ENCODE measurements around the gene KASH5. TPM values are rescaled to one million over a fixed set of nuclear protein-coding genes. Genes with fewer than 3 reads are reported as not detected.

Gene KASH5
- total and polyA plus RNA-seq, 2 of the 8 experiments (the other 6 are each of a cell fraction or from before 2014, with no cell fraction given) = 0.05 to 0.19 TPM

- H4K20me1 ChIP-seq (replicated peaks in 1 of 2; ENCODE audit: control insufficient read depth in 1 of 2, insufficient read depth in 2 of 2, low read length in 2 of 2) = no peaks in the 10 kb centered on the region
- H3K9ac ChIP-seq (replicated peaks in 1 of 4; ENCODE audit: extremely low read depth in 1 of 4, low read depth in 3 of 4, low read length in 3 of 4) = no peak overlapping the region
- no peak overlapping the region for H3K23ac ChIP-seq (ENCODE audit: insufficient read length)
- TF ChIP-seq EZH2 (IDR thresholded peaks at IDR 0.05; ENCODE audit: low read depth, low read length, severe bottlenecking) (no peak), RBBP5 (IDR thresholded peaks at IDR 0.05; ENCODE audit: borderline replicate concordance, low read depth, low read length) (no peak), MAFK (IDR thresholded peaks at IDR 0.05; ENCODE audit: low read depth, low read length) (no peak), RAD21 (IDR thresholded peaks at IDR 0.05 in 1 of 2, conservative IDR thresholded peaks at IDR 0.05 in 1 of 2; ENCODE audit: low read depth in 2 of 2, low read length in 2 of 2) (no peak), NANOG (IDR thresholded peaks at IDR 0.05; ENCODE audit: insufficient read depth, low read depth, low read length, poor library complexity, severe bottlenecking) (no peak), JUND (IDR thresholded peaks at IDR 0.05; ENCODE audit: low read length) (no peak), CHD1 (IDR thresholded peaks at IDR 0.05; ENCODE audit: low read depth, low read length) (no peak), RFX5 (IDR thresholded peaks at IDR 0.05; ENCODE audit: borderline replicate concordance, low read depth, low read length) (no peak), SUZ12 (IDR thresholded peaks at IDR 0.05; ENCODE audit: low read length) (no peak)
- CTCF ChIA-PET (ENCODE audit: partially characterized antibody) = interaction anchor here (0.6 to 2.3 kb wide), 6 partner anchors 10 to 1024 kb away, joined by 3 to 4 read pairs (median 4); no protein-coding TSS in a partner anchor
- no peak for FAIRE-seq
- H3K14ac ChIP-seq (ENCODE audit: insufficient read length) = no peak overlapping the region
- H2BK5ac ChIP-seq (ENCODE audit: low read depth, low read length) = no peak overlapping the region
- no peak overlapping the region for H4K91ac ChIP-seq (replicated peaks; ENCODE audit: insufficient read length, low read length)
- H2BK15ac ChIP-seq (ENCODE audit: low read length) = no peak overlapping the region
- no peak overlapping the region for H3K4me3 ChIP-seq (ENCODE audit: extremely low read depth in 1 of 4, insufficient read depth in 2 of 4, low read depth in 3 of 4, low read length in 4 of 4)
- H3K56ac ChIP-seq (replicated peaks; ENCODE audit: insufficient read length, low read depth, low read length) = no peak overlapping the region
- H3K79me2 ChIP-seq (ENCODE audit: control insufficient read depth in 1 of 2, insufficient read depth in 2 of 2, low read length in 2 of 2) = no peaks in the 10 kb centered on the region
- H3K79me1 ChIP-seq (ENCODE audit: low read depth, low read length) = no peaks in the 10 kb centered on the region
- no peak overlapping the region for H4K5ac ChIP-seq (ENCODE audit: insufficient read length, low read depth, low read length)
- H3K36me3 ChIP-seq (ENCODE audit: control insufficient read depth in 2 of 4, insufficient read depth in 4 of 4, low read length in 3 of 4) = no peaks in the 10 kb centered on the region
- 91% methylated on average over 3 of the region's 3 CpGs; no CpG with 5 or more reads in 1 of the 2 experiments for WGBS, 2 experiments (ENCODE audit: extremely low coverage in 1 of 2, insufficient coverage in 1 of 2, insufficient read length in 1 of 2, insufficient replicate concordance in 2 of 2, low coverage in 1 of 2, low lambda C conversion rate in 2 of 2, missing lambda C conversion rate in 1 of 2)
- H3K27me3 ChIP-seq (replicated peaks in 1 of 4; ENCODE audit: control insufficient read depth in 3 of 4, extremely low read depth in 1 of 4, insufficient read depth in 3 of 4, low read length in 3 of 4) = no peaks in the 10 kb centered on the region
- no peak overlapping the region for H2AK5ac ChIP-seq (ENCODE audit: low read depth, low read length)
- no peak overlapping the region for H4K8ac ChIP-seq (ENCODE audit: extremely low read depth, insufficient read depth, low read length)
- no peaks in the 10 kb centered on the region for H3K23me2 ChIP-seq (ENCODE audit: low read depth, low read length)
- H3K18ac ChIP-seq (ENCODE audit: extremely low read depth, low read length) = no peak overlapping the region
- H3K27ac ChIP-seq (ENCODE audit: low read depth, low read length) = no peak overlapping the region
- H3K4ac ChIP-seq (replicated peaks; ENCODE audit: insufficient read length, low read depth, low read length) = no peak overlapping the region
- H2BK20ac ChIP-seq (ENCODE audit: low read length) = no peak overlapping the region
- H2AFZ ChIP-seq (ENCODE audit: low read length) = no peak overlapping the region
- H3K9me3 ChIP-seq (ENCODE audit: insufficient read depth in 2 of 2, low read depth in 1 of 2, low read length in 1 of 2) = peaks cover 0 to 7% of the 10 kb centered on the region in 2 experiments; a peak in 3 of 4 replicates
- DNase-seq (ENCODE audit: low read depth in 1 of 2, low spot score in 2 of 2) = no peak
- no peaks in the 10 kb centered on the region for H3K4me1 ChIP-seq (replicated peaks in 1 of 4; ENCODE audit: control insufficient read depth in 3 of 4, insufficient read depth in 4 of 4, low read length in 3 of 4)
- H3K4me2 ChIP-seq (ENCODE audit: insufficient read depth in 1 of 2, low read depth in 2 of 2, low read length in 2 of 2) = no peak overlapping the region
- POLR2A ChIA-PET (ENCODE audit: partially characterized antibody) = interaction anchor here (1.5 to 2.7 kb wide), 2 partner anchors 19 to 71 kb away, joined by 3 to 9 read pairs; partner anchors contain the start of genes PIH1D1 and TEAD2
- H2BK120ac ChIP-seq (replicated peaks; ENCODE audit: low read depth, low read length) = no peak overlapping the region
- H2BK12ac ChIP-seq (ENCODE audit: low read depth, low read length) = no peak overlapping the region
Measured at GRCh38 chr19:49380391-49380790, 7.7 kb upstream of the KASH5 start.
